Measurements from ENCODE around the gene NSUN6. TPM values are rescaled to one million over a fixed set of nuclear protein-coding genes. Genes with fewer than 3 reads are reported as not detected.

Gene NSUN6
- polyA plus RNA-seq, 3 donors = 1.2 to 5.1 (median 3.1) TPM

DNA sequence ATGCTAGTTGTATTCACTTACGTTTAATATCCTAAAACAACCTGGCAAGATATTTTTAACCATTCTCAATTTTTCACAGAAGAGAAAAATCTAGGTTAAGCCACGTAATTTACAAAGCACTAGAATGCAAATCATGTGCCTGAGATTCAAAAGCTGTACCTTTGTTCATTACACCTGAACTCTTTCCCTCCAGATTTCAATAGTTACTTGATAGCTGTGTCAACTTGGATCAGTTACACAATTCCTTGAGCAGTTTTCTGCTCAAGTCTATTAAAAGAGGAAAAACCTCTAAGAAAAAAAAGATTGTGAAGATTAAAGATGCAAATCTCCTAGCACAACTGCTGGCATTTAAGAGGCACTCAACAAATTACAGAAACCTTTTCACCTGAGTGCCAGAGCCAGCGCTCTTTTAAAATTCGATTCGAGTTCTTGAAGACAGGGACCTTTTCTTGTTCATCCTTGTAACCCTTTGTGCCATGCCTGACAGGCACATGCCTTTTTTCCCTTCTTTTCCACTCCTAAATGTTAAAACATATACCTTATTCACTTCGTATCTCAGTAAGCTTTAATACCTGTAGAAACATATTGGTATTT is 886 bp downstream of the NSUN6 start:
- Histone ChIP-seq H3K4me1 (ENCODE audit: control insufficient read depth in 1 of 2, insufficient read depth in 2 of 2, low read length in 2 of 2) (peaks cover 11 to 15% of the 10 kb centered on the region in 2 donors), H2AFZ (ENCODE audit: insufficient read depth, low read depth, low read length, poor library complexity, severe bottlenecking) (peak overlapping the region; percentile 93), H4K20me1 (ENCODE audit: insufficient read depth, low read length) (no peaks in the 10 kb centered on the region), H3K4me2 (replicated peaks; ENCODE audit: extremely low read depth, low read length, poor library complexity, severe bottlenecking) (peak overlapping the region; percentile 93), H3K9ac (ENCODE audit: insufficient read depth, low read length, poor library complexity, severe bottlenecking) (peak overlapping the region; percentile 74), H3K4me3 (replicated peaks in 1 of 3; ENCODE audit: low read depth in 2 of 3, low read length in 3 of 3) (peak overlapping the region; percentile 69 to 94 (median 92)), H3K36me3 (replicated peaks in 1 of 2; ENCODE audit: control insufficient read depth in 1 of 2, insufficient read depth in 2 of 2, low read length in 2 of 2) (peaks cover 4 to 19% of the 10 kb centered on the region in 2 donors), H3K27ac (ENCODE audit: low read depth in 1 of 2, low read length in 2 of 2) (peak overlapping the region in 1 of 2 donors; percentile 91), H3K79me2 (ENCODE audit: insufficient read depth, low read length) (peaks cover 19% of the 10 kb centered on the region), H3K9me3 (replicated peaks in 1 of 2; ENCODE audit: control insufficient read depth in 1 of 2, insufficient read depth in 1 of 2, low read length in 2 of 2) (no peaks in the 10 kb centered on the region), H3K27me3 (ENCODE audit: control insufficient read depth in 2 of 2, insufficient read depth in 2 of 2, low read length in 2 of 2) (no peaks in the 10 kb centered on the region)
- Mint-ChIP-seq H3K4me3 (peak overlapping the region; percentile 90 to 96), H3K4me1 (peaks cover 23% of the 10 kb centered on the region), H3K36me3 (peaks cover 14 to 16% of the 10 kb centered on the region in 2 donors), H3K27me3 (ENCODE audit: low read depth in 3 of 3) (no peaks in the 10 kb centered on the region), H3K9me3 (no peaks in the 10 kb centered on the region), H3K27ac (peak overlapping the region in 6 of 7 donors; percentile 53 to 96 (median 96))
- DNase-seq = no peak
- 18% methylated on average over 5 of the region's 6 CpGs for WGBS (ENCODE audit: insufficient coverage)
- TF ChIP-seq, protein P1, sequence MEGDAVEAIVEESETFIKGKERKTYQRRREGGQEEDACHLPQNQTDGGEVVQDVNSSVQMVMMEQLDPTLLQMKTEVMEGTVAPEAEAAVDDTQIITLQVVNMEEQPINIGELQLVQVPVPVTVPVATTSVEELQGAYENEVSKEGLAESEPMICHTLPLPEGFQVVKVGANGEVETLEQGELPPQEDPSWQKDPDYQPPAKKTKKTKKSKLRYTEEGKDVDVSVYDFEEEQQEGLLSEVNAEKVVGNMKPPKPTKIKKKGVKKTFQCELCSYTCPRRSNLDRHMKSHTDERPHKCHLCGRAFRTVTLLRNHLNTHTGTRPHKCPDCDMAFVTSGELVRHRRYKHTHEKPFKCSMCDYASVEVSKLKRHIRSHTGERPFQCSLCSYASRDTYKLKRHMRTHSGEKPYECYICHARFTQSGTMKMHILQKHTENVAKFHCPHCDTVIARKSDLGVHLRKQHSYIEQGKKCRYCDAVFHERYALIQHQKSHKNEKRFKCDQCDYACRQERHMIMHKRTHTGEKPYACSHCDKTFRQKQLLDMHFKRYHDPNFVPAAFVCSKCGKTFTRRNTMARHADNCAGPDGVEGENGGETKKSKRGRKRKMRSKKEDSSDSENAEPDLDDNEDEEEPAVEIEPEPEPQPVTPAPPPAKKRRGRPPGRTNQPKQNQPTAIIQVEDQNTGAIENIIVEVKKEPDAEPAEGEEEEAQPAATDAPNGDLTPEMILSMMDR (IDR thresholded peaks at IDR 0.05) = no peak
- intact Hi-C loops (cut with micrococcal nuclease) = loop anchor here (10.0 kb wide), 3 partner anchors 1006 to 1836 kb away; partner anchors contain the start of genes RSU1 (in 1 of the 2) and STAM (in 1 of the 2)

DNA sequence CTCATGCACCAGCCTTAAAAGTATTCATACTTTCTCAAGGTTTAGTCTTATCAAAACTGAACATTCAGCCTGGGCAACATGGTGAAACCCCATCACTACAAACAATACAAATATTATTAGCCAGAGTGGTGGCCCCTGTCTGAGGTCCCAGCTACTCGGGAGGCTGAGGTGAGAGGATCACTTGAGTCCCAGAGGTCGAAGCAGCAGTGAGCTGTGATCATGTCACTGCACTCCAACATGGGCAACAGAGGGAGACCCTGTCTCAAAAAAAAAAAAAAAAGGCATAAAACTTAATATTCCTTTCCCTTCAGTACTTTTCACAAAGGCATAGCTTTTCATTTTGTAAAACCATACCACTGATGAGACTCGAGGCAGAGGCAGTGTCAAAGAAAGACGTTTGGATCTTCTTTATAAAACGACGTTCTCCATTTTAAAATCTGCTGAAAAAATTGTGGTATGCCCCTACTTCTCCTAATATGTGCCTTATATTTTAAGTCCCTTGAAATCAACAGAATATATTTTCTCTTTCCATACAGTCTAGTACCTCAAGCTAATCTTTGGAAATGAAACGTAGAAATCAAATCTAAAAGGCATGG is 1.9 kb downstream of the NSUN6 start:
- intact Hi-C loops (cut with micrococcal nuclease) = no loop called here
- H3K4me1 ChIP-seq (ENCODE audit: control insufficient read depth in 1 of 2, insufficient read depth in 2 of 2, low read length in 2 of 2) = peaks cover 11 to 15% of the 10 kb centered on the region in 2 donors
- no peak overlapping the region for H2AFZ ChIP-seq (ENCODE audit: insufficient read depth, low read depth, low read length, poor library complexity, severe bottlenecking)
- H3K36me3 ChIP-seq (replicated peaks in 1 of 2; ENCODE audit: control insufficient read depth in 1 of 2, insufficient read depth in 2 of 2, low read length in 2 of 2) = peaks cover 5 to 22% of the 10 kb centered on the region in 2 donors
- no peak for DNase-seq
- no peaks in the 10 kb centered on the region for H4K20me1 ChIP-seq (ENCODE audit: insufficient read depth, low read length)
- peaks cover 19% of the 10 kb centered on the region for H3K79me2 ChIP-seq (ENCODE audit: insufficient read depth, low read length)
- Mint-ChIP-seq H3K27ac (peak overlapping the region in 2 of 7 donors; percentile 18 to 30), H3K4me3 (peak overlapping the region in 1 of 2 donors; percentile 51), H3K9me3 (no peaks in the 10 kb centered on the region), H3K27me3 (ENCODE audit: low read depth in 3 of 3) (no peaks in the 10 kb centered on the region), H3K36me3 (peaks cover 12 to 15% of the 10 kb centered on the region in 2 donors), H3K4me1 (peaks cover 23% of the 10 kb centered on the region)
- H3K9ac ChIP-seq (ENCODE audit: insufficient read depth, low read length, poor library complexity, severe bottlenecking) = no peak overlapping the region
- no peak overlapping the region for H3K4me3 ChIP-seq (replicated peaks in 1 of 3; ENCODE audit: low read depth in 2 of 3, low read length in 3 of 3)
- WGBS (ENCODE audit: insufficient coverage) = 87% methylated on average over 4 of the region's 7 CpGs
- H3K9me3 ChIP-seq (replicated peaks in 1 of 2; ENCODE audit: control insufficient read depth in 1 of 2, insufficient read depth in 1 of 2, low read length in 2 of 2) = no peaks in the 10 kb centered on the region
- H3K4me2 ChIP-seq (replicated peaks; ENCODE audit: extremely low read depth, low read length, poor library complexity, severe bottlenecking) = no peak overlapping the region
- no peaks in the 10 kb centered on the region for H3K27me3 ChIP-seq (ENCODE audit: control insufficient read depth in 2 of 2, insufficient read depth in 2 of 2, low read length in 2 of 2)
- TF ChIP-seq, protein P1 (IDR thresholded peaks at IDR 0.05) = no peak
- no peak overlapping the region for H3K27ac ChIP-seq (ENCODE audit: low read depth in 1 of 2, low read length in 2 of 2)
